Small intestine (tissue), 7 donors: ENCODE data around the gene EPB41L4B. TPM values are rescaled to one million over a fixed set of nuclear protein-coding genes. Genes with fewer than 3 reads are reported as not detected.

ENCODE experiments used
- DNase-seq, 2 donors: peaks; one replicate each; pipeline versions ENCODE4 v3.0.0 to v3.0.0-alpha.2; 2013
- FAIRE-seq: peaks from 2 replicates; lab custom pipeline; 2012; peaks lifted over from hg19 to GRCh38; lab: Jason Lieb, UNC
- H3K27ac ChIP-seq, 3 donors: one replicate each; pipeline ENCODE4 v1.5.1; 2013; ENCODE audit warnings: low read length in 2 of 3, mild to moderate bottlenecking in 2 of 3, control low read depth in 1 of 3, inconsistent platforms in 1 of 3, low read depth in 1 of 3, moderate library complexity in 1 of 3
- H3K27me3 ChIP-seq, 3 donors: one replicate each; pipeline ENCODE4 v1.6.1; 2013; ENCODE audit warnings: low read length in 3 of 3, inconsistent platforms in 1 of 3; ENCODE audit not compliant: control insufficient read depth in 3 of 3, insufficient read depth in 3 of 3
- H3K36me3 ChIP-seq, 3 donors: one replicate each; pipeline ENCODE4 v1.6.1; 2013; ENCODE audit warnings: low read length in 3 of 3, inconsistent platforms in 1 of 3, low read depth in 1 of 3, mild to moderate bottlenecking in 1 of 3, moderate library complexity in 1 of 3; ENCODE audit not compliant: control insufficient read depth in 3 of 3, insufficient read depth in 2 of 3
- H3K4me1 ChIP-seq, 3 donors: one replicate each; pipeline ENCODE4 v1.6.1; 2013; ENCODE audit warnings: low read length in 2 of 3, inconsistent platforms in 1 of 3, low read depth in 1 of 3, mild to moderate bottlenecking in 1 of 3, moderate library complexity in 1 of 3; ENCODE audit not compliant: control insufficient read depth in 3 of 3, insufficient read depth in 2 of 3
- H3K4me3 ChIP-seq, 3 donors: one replicate each; pipeline ENCODE4 v1.5.1; 2013; ENCODE audit warnings: low read length in 3 of 3, control low read depth in 1 of 3, inconsistent platforms in 1 of 3, low read depth in 1 of 3, mild to moderate bottlenecking in 1 of 3, moderate library complexity in 1 of 3
- H3K9me3 ChIP-seq, 2 donors: one replicate each; pipeline ENCODE4 v1.6.1; 2013; ENCODE audit warnings: low read depth in 1 of 2, low read length in 1 of 2; ENCODE audit not compliant: control insufficient read depth in 2 of 2, insufficient read depth in 1 of 2
- WGBS, 3 donors: extraction: QIAGEN DNeasy Blood & Tissue Kit; methylation state at CpG; one replicate each; pipeline ENCODE4 v1.1.7; 2013; 5-methylcytosine and 5-hydroxymethylcytosine counted together
- polyA plus RNA-seq, 4 donors: library from polyadenylated mRNA; stranded (reverse) in 3 of 4; unstranded in 1 of 4; fragments of 200-250 nt in 3 of 4; fragments of 120-200 nt in 1 of 4; gene quantifications; one replicate each; pipeline versions ENCODE4 v1.2.1 to v1.2.3, GENCODE V29; 2013
- donor health status: healthy with polysubstance abuse.
- donor health status: control.
- donor health status: control.
- donor health status: Bipolar disorder and iron deficiency.
- donor health status: healthy.

The EPB41L4B gene
- polyA plus RNA-seq, 4 donors = 22.1 to 126 (median 67.7) TPM

DNA sequence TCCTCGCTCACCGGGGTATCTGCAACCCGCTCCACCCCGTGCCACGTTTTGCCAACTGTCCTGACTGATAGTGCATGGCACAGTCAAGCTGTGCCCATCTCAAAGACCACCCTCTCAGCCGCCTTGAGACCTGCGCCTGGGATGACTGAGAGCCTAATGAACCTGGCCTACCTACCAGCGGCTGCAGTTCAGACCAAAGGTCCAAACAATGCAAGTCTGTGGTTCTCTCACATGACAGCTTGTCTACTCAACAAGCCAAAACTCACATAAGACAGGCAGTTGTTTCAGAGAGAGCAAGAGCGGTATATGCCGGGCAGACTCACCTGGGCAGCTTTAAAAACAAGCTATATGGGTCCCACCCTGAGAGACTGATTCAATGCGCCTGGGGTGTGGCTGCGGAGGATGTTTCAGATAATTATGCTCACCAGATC lies 70.5 kb downstream of the EPB41L4B start:
- Histone ChIP-seq H3K9me3 (no peaks in the 10 kb centered on the region), H3K4me1 (peaks cover 0 to 25% (median 0%) of the 10 kb centered on the region in 3 donors), H3K36me3 (peaks cover 0 to 37% (median 0%) of the 10 kb centered on the region in 3 donors), H3K27ac (peak overlapping the region in 1 of 3 donors; percentile 69), H3K27me3 (no peaks in the 10 kb centered on the region), H3K4me3 (no peak overlapping the region)
- FAIRE-seq (no peak), DNase-seq (peak in 1 of 2 donors; percentile 30)
- 80 to 91% (median 85%) methylated on average over 12 of the region's 12 CpGs for WGBS, 3 donors

GRCh38 chr9:109249615-109250014 lies 71.2 kb downstream of the EPB41L4B start:
- no peak overlapping the region for H3K4me3 ChIP-seq
- no peaks in the 10 kb centered on the region for H3K27me3 ChIP-seq
- no peaks in the 10 kb centered on the region for H3K9me3 ChIP-seq
- FAIRE-seq = no peak
- 86 to 97% (median 90%) methylated on average over 5 of the region's 5 CpGs for WGBS, 3 donors
- no peak for DNase-seq
- no peak overlapping the region for H3K27ac ChIP-seq
- peaks cover 0 to 36% (median 0%) of the 10 kb centered on the region in 3 donors for H3K36me3 ChIP-seq
- H3K4me1 ChIP-seq = peaks cover 0 to 25% (median 0%) of the 10 kb centered on the region in 3 donors

GRCh38 chr9:109248133-109248581 lies 72.7 kb downstream of the EPB41L4B start:
- 65 to 72% (median 68%) methylated on average over 7 of the region's 7 CpGs for WGBS, 3 donors
- Histone ChIP-seq H3K27me3 (no peaks in the 10 kb centered on the region), H3K27ac (no peak overlapping the region), H3K36me3 (peaks cover 0 to 36% (median 0%) of the 10 kb centered on the region in 3 donors), H3K4me3 (no peak overlapping the region), H3K4me1 (peaks cover 0 to 25% (median 0%) of the 10 kb centered on the region in 3 donors), H3K9me3 (no peaks in the 10 kb centered on the region)
- peak in 1 of 2 donors; percentile 13 for DNase-seq
- no peak for FAIRE-seq

DNA sequence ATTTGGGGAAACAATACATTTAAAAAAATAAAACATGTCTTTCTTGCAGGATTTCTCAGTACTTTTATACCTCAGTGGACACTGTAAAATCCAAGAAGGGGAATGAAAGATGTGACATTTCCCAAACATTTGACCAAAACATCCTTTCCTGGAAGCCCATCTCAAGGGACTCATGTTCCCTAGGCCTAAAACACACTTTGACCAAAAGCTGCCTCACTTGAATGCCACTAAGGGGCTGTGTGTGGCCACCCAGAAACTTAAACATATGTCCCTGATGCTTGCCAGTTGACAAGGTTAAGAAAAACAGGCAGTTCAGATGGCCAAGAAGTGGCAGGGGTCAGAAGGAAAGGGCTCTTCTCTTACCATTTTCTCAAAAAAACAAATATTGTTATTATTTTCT lies 73.6 kb downstream of the EPB41L4B start:
- no peak for FAIRE-seq
- H3K4me1 ChIP-seq = peaks cover 0 to 25% (median 0%) of the 10 kb centered on the region in 3 donors
- H3K27me3 ChIP-seq = no peaks in the 10 kb centered on the region
- H3K9me3 ChIP-seq = no peaks in the 10 kb centered on the region
- H3K36me3 ChIP-seq = peaks cover 0 to 28% (median under 1%) of the 10 kb centered on the region in 3 donors
- no peak overlapping the region for H3K27ac ChIP-seq
- no peak overlapping the region for H3K4me3 ChIP-seq
- no peak for DNase-seq

- DNase-seq = no peak
These were observed 74.3 kb downstream of the EPB41L4B start for GRCh38 chr9:109246533-109246932.

DNA sequence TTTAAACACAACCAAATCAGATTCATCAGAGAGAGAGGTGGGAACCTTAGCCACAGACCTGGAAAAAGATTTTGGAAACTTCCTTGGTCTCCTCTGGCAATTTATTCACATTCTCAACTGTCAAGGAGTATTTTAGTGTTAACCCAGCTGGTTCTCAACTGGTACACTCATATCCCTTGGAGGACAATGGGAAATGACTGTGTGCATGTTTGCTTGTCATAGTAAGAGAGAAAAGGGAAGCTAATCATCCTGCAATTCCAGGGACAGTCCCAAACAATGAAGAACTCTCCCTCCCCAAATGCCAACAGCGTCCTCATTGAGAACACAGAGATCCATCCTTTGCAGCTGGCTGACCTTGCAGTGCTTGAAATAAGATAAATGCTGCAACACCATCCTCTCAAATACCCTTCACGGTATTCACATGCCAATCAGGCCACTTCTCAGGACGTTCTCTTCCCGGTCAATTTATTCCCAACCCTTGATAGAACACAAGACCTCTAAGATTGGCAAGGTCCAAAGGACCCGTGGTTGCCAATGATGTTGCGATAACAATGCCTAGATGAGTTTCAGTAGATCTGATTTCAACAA lies 75.5 kb downstream of the EPB41L4B start:
- H3K27me3 ChIP-seq = no peaks in the 10 kb centered on the region
- FAIRE-seq (no peak), DNase-seq (no peak)
- H3K4me3 ChIP-seq = no peak overlapping the region
- 77 to 83% (median 81%) methylated on average over 6 of the region's 6 CpGs for WGBS, 3 donors
- peaks cover 0 to 28% (median 6%) of the 10 kb centered on the region in 3 donors for H3K36me3 ChIP-seq
- no peaks in the 10 kb centered on the region for H3K9me3 ChIP-seq
- no peak overlapping the region for H3K27ac ChIP-seq
- peaks cover 0 to 11% (median 0%) of the 10 kb centered on the region in 3 donors for H3K4me1 ChIP-seq

More at GRCh38 chr9:109246533-109246932, 74.3 kb downstream of the EPB41L4B start:
- FAIRE-seq = no peak
- Histone ChIP-seq H3K4me1 (peaks cover 0 to 20% (median 0%) of the 10 kb centered on the region in 3 donors), H3K27ac (no peak overlapping the region), H3K27me3 (no peaks in the 10 kb centered on the region), H3K36me3 (peaks cover 0 to 28% (median 4%) of the 10 kb centered on the region in 3 donors), H3K4me3 (no peak overlapping the region), H3K9me3 (no peaks in the 10 kb centered on the region)
- WGBS, 3 donors = 84 to 92% (median 91%) methylated on average over 6 of the region's 6 CpGs

DNA sequence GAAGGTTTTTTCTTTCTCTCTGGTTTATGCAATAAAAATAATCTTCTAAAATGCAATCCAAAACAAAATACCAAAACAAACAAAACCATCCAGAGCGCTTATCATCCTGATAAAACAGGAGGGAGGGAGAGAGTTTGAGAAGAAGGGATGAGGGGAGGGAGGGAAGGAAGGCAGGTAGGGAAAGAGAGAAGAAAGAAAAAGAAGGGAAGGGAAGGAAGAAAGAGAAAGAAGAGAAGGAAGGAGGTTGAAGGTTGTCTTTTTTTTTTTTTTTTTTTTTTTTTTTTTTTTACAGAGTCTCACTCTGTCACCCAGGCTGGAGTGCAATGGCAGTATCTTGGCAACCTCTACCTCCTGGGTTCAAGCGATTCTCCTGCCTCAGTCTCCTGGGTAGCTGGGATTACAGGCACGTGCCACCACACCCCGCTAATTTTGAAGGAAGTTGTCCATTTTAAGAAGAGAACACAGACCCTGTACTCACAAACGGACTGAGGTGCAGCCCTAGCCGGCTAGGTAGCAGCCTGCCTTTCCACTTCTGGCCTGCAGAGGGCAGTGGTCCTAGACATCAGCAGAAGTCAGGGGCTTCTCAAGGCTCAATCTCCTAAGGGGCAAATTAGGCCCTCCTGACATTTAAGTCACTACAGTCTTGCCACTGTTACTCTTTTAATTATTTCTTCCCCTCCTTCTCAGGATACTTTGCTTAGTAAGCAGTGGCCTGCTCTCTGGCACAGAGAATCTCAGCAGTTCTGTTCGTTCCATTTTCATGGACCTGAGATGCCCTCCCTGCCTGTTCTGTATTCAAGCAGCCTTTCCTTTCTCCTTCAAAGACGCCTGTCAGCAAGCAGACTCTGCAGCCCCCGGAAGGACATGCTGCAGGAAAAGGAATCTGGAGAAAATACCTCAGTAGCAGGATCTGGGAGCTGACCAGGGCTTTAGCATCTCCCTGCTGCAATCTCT lies 76.4 kb downstream of the EPB41L4B start:
- H3K27ac ChIP-seq = no peak overlapping the region

DNA sequence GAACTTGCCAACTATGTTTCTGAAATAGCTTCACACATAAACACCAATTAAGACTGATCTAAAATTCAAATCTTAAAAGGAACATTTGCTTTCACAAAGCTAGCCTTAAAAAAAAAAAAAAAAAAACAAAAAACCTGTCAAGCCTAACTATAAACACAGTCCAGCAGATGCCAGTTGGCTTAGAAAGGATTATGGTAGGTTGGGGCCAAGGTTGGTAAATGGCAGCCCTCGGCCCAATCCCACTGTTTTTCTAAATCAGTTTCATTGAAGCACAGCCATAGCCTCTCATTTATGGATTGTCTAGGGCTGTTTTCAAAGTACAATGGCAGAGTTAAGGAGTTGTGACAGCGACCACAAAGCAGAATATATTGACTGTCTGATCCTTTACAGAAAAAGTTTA lies 78.1 kb downstream of the EPB41L4B start:
- Histone ChIP-seq H3K27me3 (no peaks in the 10 kb centered on the region), H3K9me3 (peaks cover 0 to 4% of the 10 kb centered on the region in 2 donors), H3K27ac (no peak overlapping the region), H3K4me1 (no peaks in the 10 kb centered on the region), H3K36me3 (peaks cover 0 to 21% (median 10%) of the 10 kb centered on the region in 3 donors), H3K4me3 (no peak overlapping the region)
- DNase-seq (no peak), FAIRE-seq (no peak)
- WGBS, 3 donors = 88 to 98% (median 90%) methylated on average over 2 of the region's 2 CpGs

More for the DNA sequence above, 76.4 kb downstream of the EPB41L4B start:
- DNase-seq (peak; percentile 66 to 86), FAIRE-seq (no peak)
- WGBS, 3 donors = 25 to 31% (median 28%) methylated on average over 9 of the region's 9 CpGs
- peaks cover 0 to 5% (median 0%) of the 10 kb centered on the region in 3 donors for H3K4me1 ChIP-seq
- H3K4me3 ChIP-seq = no peak overlapping the region
- peaks cover 0 to 24% (median 10%) of the 10 kb centered on the region in 3 donors for H3K36me3 ChIP-seq
- H3K27me3 ChIP-seq = no peaks in the 10 kb centered on the region
- peaks cover 0 to 4% of the 10 kb centered on the region in 2 donors for H3K9me3 ChIP-seq
